Right atrium auricular region (tissue), 2 donors: ENCODE data around the gene FAM222B. TPM values are rescaled to one million over a fixed set of nuclear protein-coding genes. Genes with fewer than 3 reads are reported as not detected.

Source experiments
- DNase-seq: peaks from one replicate; pipeline ENCODE4 v3.0.0-alpha.2; 2019; ENCODE audit warnings: low spot score
- H3K27ac ChIP-seq, 2 donors: fragments of 200-600 bp; sonication (generic); 1 replicate in 1 of 2; 2 replicates in 1 of 2; pipeline ENCODE4 v1.5.1; 2016 to 2019
- H3K27me3 ChIP-seq, 2 donors: fragments of 200-600 bp; sonication (generic); one replicate each; pipeline versions ENCODE4 v1.5.1 to v1.6.0; 2017 to 2019
- H3K36me3 ChIP-seq: fragments of 200-600 bp; sonication (generic); one replicate; pipeline ENCODE4 v1.5.1; 2016
- H3K4me1 ChIP-seq, 2 donors: fragments of 200-600 bp; sonication (generic); one replicate each; pipeline versions ENCODE4 v1.5.1 to v1.6.0; 2017 to 2019
- H3K4me3 ChIP-seq, 2 donors: fragments of 200-600 bp; sonication (generic); 1 replicate in 1 of 2; 2 replicates in 1 of 2; pipeline ENCODE4 v1.5.1; 2017 to 2019; ENCODE audit warnings: mild to moderate bottlenecking in 1 of 2, moderate library complexity in 1 of 2
- H3K9me3 ChIP-seq, 2 donors: fragments of 200-600 bp; sonication (generic); one replicate each; pipeline ENCODE4 v1.5.1; 2019
- total RNA-seq, 2 donors: library from RNA; depleted of rRNA; stranded (reverse); fragments of >200 nt; gene quantifications; one replicate each; pipeline ENCODE4 v1.1.0, GENCODE V29; 2016
- TF ChIP-seq, protein P1 (sequence below), 2 donors: fragments of 200-600 bp; sonication (generic); IDR thresholded peaks; one replicate each; pipeline ENCODE4 v1.5.1; 2019; ENCODE audit warnings: antibody characterized with exemption in 2 of 2

The FAM222B gene
- total RNA-seq, 2 donors from 2014 or later: 26.5 to 30.0 TPM

DNA sequence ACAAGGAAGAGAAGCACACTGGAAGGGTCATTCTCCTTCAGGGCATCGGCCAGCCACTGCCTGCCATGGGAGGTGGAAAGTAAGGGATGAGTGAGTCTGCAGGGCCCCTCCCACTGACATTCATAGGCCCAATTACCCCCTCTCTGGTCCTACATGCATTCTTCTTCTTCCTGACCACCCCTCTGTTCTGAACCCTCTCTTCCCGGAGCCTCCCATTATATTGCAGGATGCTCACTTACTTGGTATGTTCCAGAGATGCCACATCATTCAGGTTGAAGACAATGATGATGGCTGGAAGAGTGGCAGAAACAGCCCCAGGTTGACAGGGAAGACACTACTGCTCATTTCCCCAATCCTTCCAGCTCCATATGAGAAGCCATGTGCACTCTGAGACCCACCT is 127.4 kb downstream of the FAM222B start:
- no peaks in the 10 kb centered on the region for H3K27me3 ChIP-seq
- no peak overlapping the region for H3K4me3 ChIP-seq
- TF ChIP-seq, protein P1, sequence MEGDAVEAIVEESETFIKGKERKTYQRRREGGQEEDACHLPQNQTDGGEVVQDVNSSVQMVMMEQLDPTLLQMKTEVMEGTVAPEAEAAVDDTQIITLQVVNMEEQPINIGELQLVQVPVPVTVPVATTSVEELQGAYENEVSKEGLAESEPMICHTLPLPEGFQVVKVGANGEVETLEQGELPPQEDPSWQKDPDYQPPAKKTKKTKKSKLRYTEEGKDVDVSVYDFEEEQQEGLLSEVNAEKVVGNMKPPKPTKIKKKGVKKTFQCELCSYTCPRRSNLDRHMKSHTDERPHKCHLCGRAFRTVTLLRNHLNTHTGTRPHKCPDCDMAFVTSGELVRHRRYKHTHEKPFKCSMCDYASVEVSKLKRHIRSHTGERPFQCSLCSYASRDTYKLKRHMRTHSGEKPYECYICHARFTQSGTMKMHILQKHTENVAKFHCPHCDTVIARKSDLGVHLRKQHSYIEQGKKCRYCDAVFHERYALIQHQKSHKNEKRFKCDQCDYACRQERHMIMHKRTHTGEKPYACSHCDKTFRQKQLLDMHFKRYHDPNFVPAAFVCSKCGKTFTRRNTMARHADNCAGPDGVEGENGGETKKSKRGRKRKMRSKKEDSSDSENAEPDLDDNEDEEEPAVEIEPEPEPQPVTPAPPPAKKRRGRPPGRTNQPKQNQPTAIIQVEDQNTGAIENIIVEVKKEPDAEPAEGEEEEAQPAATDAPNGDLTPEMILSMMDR (IDR thresholded peaks at IDR 0.05): no peak
- H3K36me3 ChIP-seq: peaks cover 18% of the 10 kb centered on the region
- no peaks in the 10 kb centered on the region for H3K9me3 ChIP-seq
- H3K27ac ChIP-seq: no peak overlapping the region
- no peak for DNase-seq
- peaks cover 0 to 52% of the 10 kb centered on the region in 2 donors for H3K4me1 ChIP-seq

DNA sequence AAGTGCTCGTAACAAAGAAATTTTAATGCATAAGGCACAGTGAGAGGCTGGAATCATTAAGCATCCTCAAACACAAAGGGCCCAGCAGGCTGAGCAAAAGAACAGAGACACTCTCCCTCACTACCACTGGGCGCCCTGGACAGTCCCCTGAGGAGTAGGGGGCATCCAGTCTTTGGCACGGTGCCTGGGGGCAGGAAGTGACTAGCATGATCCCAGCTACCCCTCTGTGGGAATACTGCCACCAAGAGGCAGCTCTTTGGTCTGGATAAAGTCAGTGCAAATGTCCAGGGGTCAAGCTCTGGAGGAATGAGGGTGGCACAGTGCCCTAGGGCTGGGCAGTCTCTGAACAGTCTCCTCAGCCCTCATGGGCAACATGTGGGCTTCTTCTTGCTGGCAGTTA is 128.3 kb downstream of the FAM222B start:
- Histone ChIP-seq H3K4me3 (no peak overlapping the region), H3K4me1 (peaks cover 0 to 56% of the 10 kb centered on the region in 2 donors), H3K27me3 (no peaks in the 10 kb centered on the region), H3K9me3 (no peaks in the 10 kb centered on the region), H3K27ac (no peak overlapping the region), H3K36me3 (peaks cover 18% of the 10 kb centered on the region)
- TF ChIP-seq, protein P1 (IDR thresholded peaks at IDR 0.05): no peak
- no peak for DNase-seq

DNA sequence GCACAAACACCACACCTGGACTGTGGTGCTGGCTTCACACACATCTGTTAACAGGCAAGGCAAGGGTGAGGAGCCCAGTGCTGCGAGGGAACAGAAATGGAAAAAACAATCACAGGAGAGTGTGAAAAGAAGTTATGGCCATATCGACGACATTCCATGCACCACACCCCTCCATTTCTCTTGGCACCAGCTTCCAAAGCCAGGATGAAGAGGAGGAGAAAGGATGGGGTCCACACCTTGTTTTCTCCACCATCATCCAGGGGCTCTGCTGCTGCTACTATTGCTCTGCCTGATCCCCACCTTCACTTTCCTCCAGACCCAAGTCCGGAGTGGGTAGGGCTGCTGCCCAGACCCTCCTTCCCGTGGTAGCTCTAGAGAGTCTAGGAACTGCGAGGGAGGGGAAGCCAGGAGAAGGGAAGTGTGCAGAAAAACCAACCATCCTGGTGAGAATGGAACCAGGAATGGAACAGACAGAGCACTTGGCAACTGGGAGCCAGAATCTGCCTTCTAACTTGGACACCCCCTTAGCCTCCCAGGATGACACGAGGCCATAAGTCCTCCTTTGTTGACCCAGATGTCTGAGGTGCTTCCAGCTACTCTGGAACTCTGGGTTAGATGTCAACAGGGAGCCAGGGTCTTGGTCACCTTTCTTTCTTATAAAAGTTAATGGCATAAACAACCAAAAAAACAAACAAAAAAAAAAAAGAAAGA is 129.7 kb downstream of the FAM222B start:
- H3K4me3 ChIP-seq: no peak overlapping the region
- TF ChIP-seq, protein P1 (IDR thresholded peaks at IDR 0.05): no peak
- no peak for DNase-seq
- no peaks in the 10 kb centered on the region for H3K27me3 ChIP-seq
- H3K27ac ChIP-seq: peak overlapping the region in 1 of 2 donors; percentile 84
- peaks cover 18% of the 10 kb centered on the region for H3K36me3 ChIP-seq
- H3K9me3 ChIP-seq: no peaks in the 10 kb centered on the region
- peaks cover 0 to 42% of the 10 kb centered on the region in 2 donors for H3K4me1 ChIP-seq

DNA sequence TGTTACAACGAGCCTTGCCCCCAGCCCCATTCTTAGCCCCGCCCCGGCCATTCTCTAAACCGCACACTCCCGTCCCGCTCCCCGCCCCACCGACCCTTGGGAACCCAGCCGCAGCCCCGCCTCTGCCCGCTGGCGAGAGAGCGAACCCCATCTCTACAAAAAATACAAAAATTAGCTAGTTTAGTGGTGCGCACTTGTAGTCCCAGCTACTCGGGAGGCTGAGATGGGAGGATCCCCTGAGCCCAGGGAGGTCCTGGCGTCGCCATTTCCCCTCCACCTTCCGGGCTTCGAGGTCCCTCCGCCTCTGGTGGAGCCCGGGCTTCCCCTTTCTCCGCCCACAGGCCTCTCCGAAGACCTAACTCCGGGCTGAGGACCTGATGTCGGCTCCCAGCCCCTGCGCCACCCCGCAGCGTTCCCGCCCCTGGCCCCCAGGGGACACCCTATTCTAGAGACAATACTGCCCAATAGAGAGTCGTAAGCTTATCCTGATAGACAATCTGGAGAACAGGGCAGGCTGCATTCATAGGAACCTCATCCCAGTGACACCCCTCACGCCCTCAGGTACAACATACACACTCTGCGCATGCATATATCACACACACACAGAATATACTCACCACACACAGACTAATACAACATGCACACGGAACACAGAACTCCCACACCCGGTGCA is 130.4 kb downstream of the FAM222B start:
- peaks cover 0 to 36% of the 10 kb centered on the region in 2 donors for H3K4me1 ChIP-seq
- peak overlapping the region; percentile 48 to 63 for H3K4me3 ChIP-seq

DNA sequence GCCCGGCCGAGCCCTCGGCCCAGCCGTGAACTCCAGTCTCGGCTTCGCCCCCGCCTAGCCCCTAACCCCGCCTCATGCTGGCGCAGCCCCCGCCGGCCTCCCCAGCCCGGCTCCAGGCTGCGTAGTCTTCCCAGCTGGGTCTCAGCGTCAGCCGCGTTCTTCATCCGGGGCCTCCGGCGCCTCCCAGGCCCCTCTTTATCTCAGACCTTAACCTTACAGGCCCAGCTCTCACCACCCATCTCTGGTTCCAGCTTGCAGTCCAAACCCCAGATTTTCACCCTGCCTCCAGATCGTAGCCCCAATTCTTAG is 130.9 kb downstream of the FAM222B start, which contains the start of gene PROCA1:
PROCA1 (minus strand) TSS at position 166 of the 309 bp plus-strand sequence. CDS start 228 bp downstream, outside the sequence.
- Histone ChIP-seq H3K4me1 (peaks cover 0 to 31% of the 10 kb centered on the region in 2 donors), H3K27ac (peak within 1 kb of the TSS; percentile 84 to 89), H3K27me3 (no peaks in the 10 kb centered on the region), H3K4me3 (peak within 1 kb of the TSS; percentile 48 to 63), H3K36me3 (peaks cover 18% of the 10 kb centered on the region), H3K9me3 (no peaks in the 10 kb centered on the region)
- no peak for DNase-seq
- TF ChIP-seq, protein P1 (IDR thresholded peaks at IDR 0.05): no peak

More for the DNA sequence above, 130.4 kb downstream of the FAM222B start:
- Histone ChIP-seq H3K9me3 (no peaks in the 10 kb centered on the region), H3K27me3 (no peaks in the 10 kb centered on the region), H3K27ac (peak overlapping the region; percentile 84 to 89), H3K36me3 (peaks cover 18% of the 10 kb centered on the region)
- TF ChIP-seq, protein P1 (IDR thresholded peaks at IDR 0.05): no peak
- no peak for DNase-seq
